GM12874 (cell line): ENCODE results near the gene CRB1.

Source experiments
- CTCF ChIP-seq: IDR thresholded peaks from 2 replicates; pipeline ENCODE4 v1.5.1; 2011; ENCODE audit warnings: low read depth, mild to moderate bottlenecking, control low read depth, low read length, moderate library complexity; ENCODE audit not compliant: insufficient read depth

The CRB1 gene

GRCh38 chr1:197402189-197402588 lies 134.1 kb downstream of the CRB1 start:
- TF ChIP-seq CTCF: no peak

- TF ChIP-seq CTCF: no peak
Measured at GRCh38 chr1:197413564-197413963, 145.5 kb downstream of the CRB1 start.

- TF ChIP-seq CTCF: no peak
Measured at GRCh38 chr1:197415221-197415620, 147.2 kb downstream of the CRB1 start.

GRCh38 chr1:197418693-197419092 lies 150.6 kb downstream of the CRB1 start:
- TF ChIP-seq CTCF: no peak

- TF ChIP-seq CTCF: no peak
Measured at GRCh38 chr1:197422993-197423392, 154.9 kb downstream of the CRB1 start.

- TF ChIP-seq CTCF: no peak
Measured at GRCh38 chr1:197424380-197424779, 156.3 kb downstream of the CRB1 start.

- no peak for TF ChIP-seq CTCF
Measured at GRCh38 chr1:197429372-197429771, 161.3 kb downstream of the CRB1 start.

GRCh38 chr1:197435224-197435623 lies 167.2 kb downstream of the CRB1 start:
- no peak for TF ChIP-seq CTCF
